NOMO-1 (cell line): ENCODE measurements around the gene ODAD2.
"Not testable (repeated sequence)": the region's sequence is repeated elsewhere in the genome, so short reads cannot be mapped to it uniquely, and the experiment has no call there.

ENCODE experiments used
- DNase-seq, 2 experiments: peaks; one replicate each; lab custom pipeline; 2025; ENCODE audit not compliant: unreplicated experiment in 2 of 2; lab: John Stamatoyannopoulos, UW

Gene ODAD2

GRCh38 chr10:27998954-27999275 lies at the start of gene ODAD2:
Gene ODAD2 (minus strand): TSS chr10:27999079. CDS start chr10:27995142, 3,937 bp downstream.
- DNase-seq: no peak

GRCh38 chr10:28047061-28047460 lies 48.2 kb upstream of the ODAD2 start:
- DNase-seq: no peak

- DNase-seq: no peak
Observed at GRCh38 chr10:28046579-28046978, 47.7 kb upstream of the ODAD2 start.

- no peak for DNase-seq
Observed at GRCh38 chr10:28043941-28044340, 45.1 kb upstream of the ODAD2 start.

- no peak for DNase-seq
Observed at GRCh38 chr10:28036587-28036986, 37.7 kb upstream of the ODAD2 start.

- DNase-seq: no peak
Observed at GRCh38 chr10:28020993-28021982, 22.4 kb upstream of the ODAD2 start.

GRCh38 chr10:28020080-28020860 lies 21.4 kb upstream of the ODAD2 start:
- no peak for DNase-seq

GRCh38 chr10:28014651-28015050 lies 15.8 kb upstream of the ODAD2 start:
- DNase-seq: no peak

- DNase-seq: no peak
Observed at GRCh38 chr10:28012990-28013515, 14.2 kb upstream of the ODAD2 start.

- DNase-seq: no peak
Observed at GRCh38 chr10:28010821-28011220, 11.9 kb upstream of the ODAD2 start.

GRCh38 chr10:28008054-28008453 lies 9.2 kb upstream of the ODAD2 start:
- DNase-seq: no peak

GRCh38 chr10:28001353-28001752 lies 2.5 kb upstream of the ODAD2 start:
- DNase-seq: no peak

GRCh38 chr10:27998178-27998953 lies 513 bp downstream of the ODAD2 start:
- peak in 1 of 2 experiments; percentile 32 for DNase-seq

- DNase-seq: no peak
Observed at GRCh38 chr10:27997865-27998177, 1.1 kb downstream of the ODAD2 start.

- DNase-seq: no peak
Observed at GRCh38 chr10:27995311-27995710, 3.6 kb downstream of the ODAD2 start.

- not testable (repeated sequence) for DNase-seq
Observed at GRCh38 chr10:27989357-27989756, 9.5 kb downstream of the ODAD2 start.

- no peak for DNase-seq
Observed at GRCh38 chr10:27986821-27987220, 12.1 kb downstream of the ODAD2 start.

- DNase-seq: no peak
Observed at GRCh38 chr10:27982875-27983543, 15.9 kb downstream of the ODAD2 start.

GRCh38 chr10:27981744-27982143 lies 17.1 kb downstream of the ODAD2 start:
- DNase-seq: no peak

- DNase-seq: not testable (repeated sequence)
Observed at GRCh38 chr10:27970795-27971194, 28.1 kb downstream of the ODAD2 start.
